A673 (cell line): ENCODE measurements around the gene PSMB11.

Source experiments
- EZH2 ChIP-seq: fragments of 200-600 bp; sonication (generic); IDR thresholded peaks from 2 replicates; pipeline ENCODE4 v1.6.1; 2017; ENCODE audit warnings: borderline replicate concordance, low read depth, mild to moderate bottlenecking, mixed read lengths, antibody characterized with exemption, low read length; ENCODE audit not compliant: poor library complexity, severe bottlenecking
- TF ChIP-seq, protein P1 (sequence below): fragments of 300-800, 200-600 bp; sonication (generic); conservative IDR thresholded peaks from 2 replicates; pipeline ENCODE4 v1.5.1; 2017; ENCODE audit warnings: low read depth, mild to moderate bottlenecking, antibody characterized with exemption, low read length, moderate library complexity, mixed read lengths

GRCh38 chr14:23074906-23075305 lies 32.9 kb downstream of the PSMB11 start:
- TF ChIP-seq, protein P1, sequence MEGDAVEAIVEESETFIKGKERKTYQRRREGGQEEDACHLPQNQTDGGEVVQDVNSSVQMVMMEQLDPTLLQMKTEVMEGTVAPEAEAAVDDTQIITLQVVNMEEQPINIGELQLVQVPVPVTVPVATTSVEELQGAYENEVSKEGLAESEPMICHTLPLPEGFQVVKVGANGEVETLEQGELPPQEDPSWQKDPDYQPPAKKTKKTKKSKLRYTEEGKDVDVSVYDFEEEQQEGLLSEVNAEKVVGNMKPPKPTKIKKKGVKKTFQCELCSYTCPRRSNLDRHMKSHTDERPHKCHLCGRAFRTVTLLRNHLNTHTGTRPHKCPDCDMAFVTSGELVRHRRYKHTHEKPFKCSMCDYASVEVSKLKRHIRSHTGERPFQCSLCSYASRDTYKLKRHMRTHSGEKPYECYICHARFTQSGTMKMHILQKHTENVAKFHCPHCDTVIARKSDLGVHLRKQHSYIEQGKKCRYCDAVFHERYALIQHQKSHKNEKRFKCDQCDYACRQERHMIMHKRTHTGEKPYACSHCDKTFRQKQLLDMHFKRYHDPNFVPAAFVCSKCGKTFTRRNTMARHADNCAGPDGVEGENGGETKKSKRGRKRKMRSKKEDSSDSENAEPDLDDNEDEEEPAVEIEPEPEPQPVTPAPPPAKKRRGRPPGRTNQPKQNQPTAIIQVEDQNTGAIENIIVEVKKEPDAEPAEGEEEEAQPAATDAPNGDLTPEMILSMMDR = no peak
- no peak for TF ChIP-seq EZH2
